B cell (primary cell): ENCODE measurements around the gene ST8SIA5. TPM values are rescaled to one million over a fixed set of nuclear protein-coding genes. Genes with fewer than 3 reads are reported as not detected.

Experiments
- ATAC-seq: fragments of 200-7000 bp; cut with Tn5 transposase; one replicate; pipeline ENCODE4 v1.10.0; 2021; ENCODE audit warnings: low read depth, mild to moderate bottlenecking, moderate number of reproducible peaks, moderate library complexity
- CTCF ChIA-PET: fragments of 350-600 bp; sonication (Branson Sonifier 250); formaldehyde crosslinking; loops from one replicate; lab custom pipeline; 2021; ENCODE audit warnings: antibody characterized with exemption, inconsistent platforms; lab: Charles Lee
- POLR2A ChIA-PET: fragments of 350-600 bp; sonication (Branson Sonifier 250); formaldehyde crosslinking; loops from one replicate; lab custom pipeline; 2021; ENCODE audit warnings: antibody characterized with exemption; lab: Charles Lee
- DNase-seq: peaks from one replicate; pipeline ENCODE4 v3.0.0; 2013
- H2AFZ ChIP-seq: 2 replicates; pipeline ENCODE4 v1.6.1; 2012; ENCODE audit warnings: mild to moderate bottlenecking, low read depth, low read length; ENCODE audit not compliant: insufficient read depth, poor library complexity, severe bottlenecking
- H3K27ac ChIP-seq, 2 donors: 1 replicate in 1 of 2; 2 replicates in 1 of 2; pipeline ENCODE4 v1.5.1; 2012 to 2013; ENCODE audit warnings: low read length in 2 of 2, mild to moderate bottlenecking in 2 of 2, moderate library complexity in 1 of 2
- H3K27me3 ChIP-seq, 4 experiments: fragments of 200-600 bp in 1 of 4; sonication (generic) in 1 of 4; replicated peaks in 1 of 4; 1 replicate in 2 of 4; 2 replicates in 2 of 4; pipeline versions ENCODE4 v1.6.1 to v1.7.0; 2013 to 2016; ENCODE audit warnings: low read length in 3 of 4, mild to moderate bottlenecking in 2 of 4, mixed read lengths in 1 of 4, moderate library complexity in 1 of 4; ENCODE audit not compliant: insufficient read depth in 4 of 4, control insufficient read depth in 3 of 4; ENCODE audit errors: control extremely low read depth in 1 of 4
- H3K36me3 ChIP-seq, 2 experiments: replicated peaks in 1 of 2; 1 replicate in 1 of 2; 2 replicates in 1 of 2; pipeline versions ENCODE4 v1.6.1 to v1.7.1; 2013; ENCODE audit warnings: low read length in 1 of 2; ENCODE audit not compliant: insufficient read depth in 2 of 2, control insufficient read depth in 1 of 2; ENCODE audit errors: control extremely low read depth in 1 of 2, extremely low read depth in 1 of 2
- H3K4me1 ChIP-seq, 2 donors: fragments of 200-600 bp in 1 of 2; sonication (generic) in 1 of 2; 1 replicate in 1 of 2; 2 replicates in 1 of 2; pipeline versions ENCODE4 v1.5.1 to v1.6.1; 2013 to 2017; ENCODE audit warnings: low read length in 2 of 2; ENCODE audit not compliant: control insufficient read depth in 2 of 2, insufficient read depth in 2 of 2
- H3K4me2 ChIP-seq: replicated peaks from 2 replicates; pipeline ENCODE3; 2012; ENCODE audit warnings: mild to moderate bottlenecking, low read depth, low read length; ENCODE audit not compliant: poor library complexity, severe bottlenecking
- H3K4me3 ChIP-seq, 5 experiments: fragments of 200-600 bp in 1 of 5; sonication (generic) in 1 of 5; 1 replicate in 3 of 5; 2 replicates in 2 of 5; pipeline versions ENCODE4 v1.5.1 to v1.7.0; 2011 to 2016; ENCODE audit warnings: low read length in 4 of 5, mild to moderate bottlenecking in 4 of 5, low read depth in 2 of 5, control low read depth in 1 of 5, moderate library complexity in 1 of 5; ENCODE audit not compliant: insufficient read depth in 1 of 5; ENCODE audit errors: control extremely low read depth in 1 of 5, extremely low read depth in 1 of 5
- H3K79me2 ChIP-seq: fragments of 200-600 bp; sonication (generic); one replicate; pipeline ENCODE4 v1.6.0; 2016; ENCODE audit warnings: low read length; ENCODE audit not compliant: control insufficient read depth, insufficient read depth
- H3K9ac ChIP-seq: fragments of 200-600 bp; sonication (generic); 2 replicates; pipeline ENCODE4 v1.6.1; 2017; ENCODE audit warnings: mild to moderate bottlenecking, low read length, moderate library complexity
- H3K9me3 ChIP-seq, 3 donors: one replicate each; pipeline versions ENCODE4 v1.6.1 to v1.7.1; 2013; ENCODE audit warnings: low read length in 2 of 3; ENCODE audit not compliant: control insufficient read depth in 2 of 3, insufficient read depth in 1 of 3; ENCODE audit errors: control extremely low read depth in 1 of 3
- H4K20me1 ChIP-seq: 2 replicates; pipeline ENCODE4 v1.6.0; 2012; ENCODE audit warnings: mild to moderate bottlenecking, low read length; ENCODE audit not compliant: insufficient read depth, control insufficient read depth, poor library complexity, severe bottlenecking
- H3K27ac Mint-ChIP-seq: one replicate; pipeline ENCODE4 v1.8.0; 2021; ENCODE audit warnings: mixed read lengths
- H3K27me3 Mint-ChIP-seq: one replicate; pipeline ENCODE4 v1.8.0; 2021; ENCODE audit warnings: mixed read lengths
- H3K4me1 Mint-ChIP-seq: one replicate; pipeline ENCODE4 v1.8.0; 2021; ENCODE audit warnings: mixed read lengths
- H3K4me3 Mint-ChIP-seq: one replicate; pipeline ENCODE4 v1.8.0; 2021; ENCODE audit warnings: mixed read lengths
- H3K9me3 Mint-ChIP-seq: one replicate; pipeline ENCODE4 v1.8.0; 2022; ENCODE audit warnings: mixed read lengths; ENCODE audit not compliant: insufficient read depth
- EZH2 ChIP-seq: IDR thresholded peaks from 2 replicates; pipeline ENCODE4 v1.6.1; 2012; ENCODE audit warnings: borderline replicate concordance, low read depth, mild to moderate bottlenecking, moderate library complexity, low read length; ENCODE audit not compliant: insufficient read depth, poor library complexity, severe bottlenecking
- WGBS: methylation state at CpG from one replicate; pipeline ENCODE4 v1.1.5; 2013; ENCODE audit warnings: missing lambda C conversion rate; ENCODE audit not compliant: insufficient coverage; 5-methylcytosine and 5-hydroxymethylcytosine counted together
- intact Hi-C: fragments of 100-400 bp; cut with micrococcal nuclease; formaldehyde crosslinking; loops from one replicate; pipeline ENCODE4 v1.10.0; 2022
- polyA plus RNA-seq: library from polyadenylated mRNA; depleted of rRNA; stranded (reverse); fragments of >200 nt; gene quantifications from 2 replicates; pipeline ENCODE4 v1.2.3, GENCODE V29; 2012
- total RNA-seq, 2 donors: library from RNA; stranded (reverse); fragments of 120-200 nt in 1 of 2; gene quantifications; 1 replicate in 1 of 2; 2 replicates in 1 of 2; pipeline versions ENCODE4 v1.2.3 to v1.2.4, GENCODE V29; 2013 to 2022
- TF ChIP-seq, protein P1 (sequence below): fragments of 200-600 bp; IDR thresholded peaks from one replicate; pipeline ENCODE4 v1.8.0; 2022; ENCODE audit warnings: antibody characterized with exemption, mild to moderate bottlenecking

ST8SIA5 gene
- total and polyA plus RNA-seq, 2 donors (not counting 1 experiment from before 2014, with no cell fraction given), result not detected

GRCh38 chr18:46722051-46722450, 34.8 kb downstream of the ST8SIA5 start:
- no peak overlapping the region for H3K27ac Mint-ChIP-seq
- H2AFZ ChIP-seq, result no peak overlapping the region
- DNase-seq, result no peak
- CTCF ChIA-PET, result no interaction called here
- whole genome bisulfite sequencing, result 77% methylated on average over 5 of the region's 5 CpGs
- H3K79me2 ChIP-seq, result no peaks in the 10 kb centered on the region
- POLR2A ChIA-PET, result no interaction called here
- H4K20me1 ChIP-seq, result no peaks in the 10 kb centered on the region
- no peak for TF ChIP-seq EZH2
- TF ChIP-seq, protein P1, sequence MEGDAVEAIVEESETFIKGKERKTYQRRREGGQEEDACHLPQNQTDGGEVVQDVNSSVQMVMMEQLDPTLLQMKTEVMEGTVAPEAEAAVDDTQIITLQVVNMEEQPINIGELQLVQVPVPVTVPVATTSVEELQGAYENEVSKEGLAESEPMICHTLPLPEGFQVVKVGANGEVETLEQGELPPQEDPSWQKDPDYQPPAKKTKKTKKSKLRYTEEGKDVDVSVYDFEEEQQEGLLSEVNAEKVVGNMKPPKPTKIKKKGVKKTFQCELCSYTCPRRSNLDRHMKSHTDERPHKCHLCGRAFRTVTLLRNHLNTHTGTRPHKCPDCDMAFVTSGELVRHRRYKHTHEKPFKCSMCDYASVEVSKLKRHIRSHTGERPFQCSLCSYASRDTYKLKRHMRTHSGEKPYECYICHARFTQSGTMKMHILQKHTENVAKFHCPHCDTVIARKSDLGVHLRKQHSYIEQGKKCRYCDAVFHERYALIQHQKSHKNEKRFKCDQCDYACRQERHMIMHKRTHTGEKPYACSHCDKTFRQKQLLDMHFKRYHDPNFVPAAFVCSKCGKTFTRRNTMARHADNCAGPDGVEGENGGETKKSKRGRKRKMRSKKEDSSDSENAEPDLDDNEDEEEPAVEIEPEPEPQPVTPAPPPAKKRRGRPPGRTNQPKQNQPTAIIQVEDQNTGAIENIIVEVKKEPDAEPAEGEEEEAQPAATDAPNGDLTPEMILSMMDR, result no peak
- intact Hi-C loops, result no loop called here
- no peaks in the 10 kb centered on the region for H3K36me3 ChIP-seq
- H3K9ac ChIP-seq, result no peak overlapping the region
- peaks cover 17% of the 10 kb centered on the region for H3K27me3 Mint-ChIP-seq
- H3K4me1 ChIP-seq, result no peaks in the 10 kb centered on the region
- H3K9me3 ChIP-seq, result no peaks in the 10 kb centered on the region
- no peak overlapping the region for H3K27ac ChIP-seq
- ATAC-seq, result no peak
- H3K4me1 Mint-ChIP-seq, result no peaks in the 10 kb centered on the region
- H3K4me3 Mint-ChIP-seq, result no peak overlapping the region
- H3K27me3 ChIP-seq, result no peaks in the 10 kb centered on the region
- no peak overlapping the region for H3K4me3 ChIP-seq
- no peaks in the 10 kb centered on the region for H3K9me3 Mint-ChIP-seq
- H3K4me2 ChIP-seq, result no peak overlapping the region

GRCh38 chr18:46721331-46721730, 35.5 kb downstream of the ST8SIA5 start:
- H3K4me2 ChIP-seq, result no peak overlapping the region
- POLR2A ChIA-PET, result no interaction called here
- no peaks in the 10 kb centered on the region for H3K27me3 ChIP-seq
- DNase-seq (no peak), ATAC-seq (no peak)
- no peak overlapping the region for H3K27ac ChIP-seq
- H2AFZ ChIP-seq, result no peak overlapping the region
- no peaks in the 10 kb centered on the region for H3K4me1 Mint-ChIP-seq
- H3K9me3 Mint-ChIP-seq, result no peaks in the 10 kb centered on the region
- no peaks in the 10 kb centered on the region for H3K79me2 ChIP-seq
- no peaks in the 10 kb centered on the region for H3K36me3 ChIP-seq
- no peak for TF ChIP-seq EZH2
- TF ChIP-seq, protein P1, result no peak
- WGBS, result 95% methylated on average over 8 of the region's 8 CpGs
- intact Hi-C loops, result no loop called here
- H3K4me3 Mint-ChIP-seq, result no peak overlapping the region
- H3K4me3 ChIP-seq, result no peak overlapping the region
- no peaks in the 10 kb centered on the region for H3K4me1 ChIP-seq
- CTCF ChIA-PET, result no interaction called here
- no peaks in the 10 kb centered on the region for H4K20me1 ChIP-seq
- H3K9me3 ChIP-seq, result no peaks in the 10 kb centered on the region
- no peak overlapping the region for H3K27ac Mint-ChIP-seq
- peaks cover 20% of the 10 kb centered on the region for H3K27me3 Mint-ChIP-seq
- H3K9ac ChIP-seq, result no peak overlapping the region
